Measurements from ENCODE around the gene UQCC2.

- TF ChIP-seq CTCF (conservative IDR thresholded peaks at IDR 0.05; ENCODE audit: low read depth, low read length): no peak
- no peak for TF ChIP-seq RCOR1 (IDR thresholded peaks at IDR 0.05; ENCODE audit: insufficient replicate concordance, low read length)
- TF ChIP-seq POLR2A (IDR thresholded peaks at IDR 0.05; ENCODE audit: low read depth, low read length): no peak
- no peak; the same call in 1 of the 2 replicates for TF ChIP-seq FOS (IDR thresholded peaks at IDR 0.05; ENCODE audit: low read depth, low read length)
- 0 out of 2 replicates have a peak, but pooled peaks have one; percentile 19 for TF ChIP-seq USF2 (IDR thresholded peaks at IDR 0.05; ENCODE audit: low read depth, low read length)
- TF ChIP-seq SMC3 (IDR thresholded peaks at IDR 0.05; ENCODE audit: low read depth, low read length): no peak
- peak; percentile 31; the same call in 1 of the 2 replicates for TF ChIP-seq BHLHE40 (IDR thresholded peaks at IDR 0.05; ENCODE audit: low read depth, low read length)
- no peak for TF ChIP-seq CEBPB (IDR thresholded peaks at IDR 0.05; ENCODE audit: low read depth, low read length)
- no peak for TF ChIP-seq CHD1 (IDR thresholded peaks at IDR 0.05; ENCODE audit: low read depth, low read length)
- no peak for TF ChIP-seq NFE2L2 (IDR thresholded peaks at IDR 0.05; ENCODE audit: low read depth, low read length)
- no peak for TF ChIP-seq RAD21 (IDR thresholded peaks at IDR 0.05; ENCODE audit: low read length)
- TF ChIP-seq RFX5 (IDR thresholded peaks at IDR 0.05; ENCODE audit: low read depth, low read length): no peak
- TF ChIP-seq MAFK (IDR thresholded peaks at IDR 0.05; ENCODE audit: low read depth, low read length): no peak
- no peak for TF ChIP-seq MAZ (IDR thresholded peaks at IDR 0.05; ENCODE audit: borderline replicate concordance, low read depth, low read length)
These were observed 17.0 kb downstream of the UQCC2 start for GRCh38 chr6:33694401-33694931.

Data from IMR-90 (cell line).